ENCODE results near the gene CNTN4.
"Not testable (repeated sequence)": the region's sequence is repeated elsewhere in the genome, so short reads cannot be mapped to it uniquely, and the experiment has no call there.

Gene CNTN4

DNA sequence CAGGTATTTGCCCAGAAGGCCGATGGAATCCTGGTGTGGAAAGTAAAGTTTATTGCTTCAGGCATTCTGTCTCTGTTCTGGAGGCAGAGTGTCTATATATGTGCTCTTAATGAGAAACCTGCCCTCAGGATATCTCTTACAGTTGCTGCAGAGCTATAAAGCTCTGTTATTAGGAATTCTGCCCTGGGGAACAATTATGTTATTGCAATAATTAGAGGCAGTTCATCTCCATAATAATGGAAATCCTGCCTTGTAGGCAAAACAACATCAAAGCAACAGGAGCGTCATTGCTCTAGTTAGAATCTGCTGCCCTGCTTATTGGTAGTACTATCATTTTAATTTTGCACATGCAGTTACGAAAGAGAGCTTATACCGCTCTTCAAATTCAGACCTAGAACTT, 835.9 kb downstream of the CNTN4 start:
- peak; percentile 18 for DNase-seq

DNA sequence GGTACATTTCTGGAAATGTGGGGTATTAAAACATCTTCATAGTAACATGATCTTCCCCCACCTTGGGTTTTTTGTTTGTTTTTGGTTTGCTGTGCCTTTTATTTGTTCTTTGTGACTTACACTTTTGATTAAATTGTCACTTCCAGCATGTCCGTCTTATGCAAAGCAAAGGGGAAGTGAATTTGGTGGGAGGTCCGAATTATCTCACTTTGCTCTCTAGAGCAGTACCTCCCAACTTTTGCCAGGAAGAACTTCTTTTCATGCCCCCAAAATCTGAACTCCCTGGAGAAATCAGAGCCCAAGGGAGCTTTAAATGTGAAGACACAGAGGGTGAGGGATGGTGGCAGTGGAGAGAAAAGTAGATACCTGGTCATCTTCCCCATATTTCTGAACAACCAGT, 838.4 kb downstream of the CNTN4 start:
- DNase-seq = no peak

DNA sequence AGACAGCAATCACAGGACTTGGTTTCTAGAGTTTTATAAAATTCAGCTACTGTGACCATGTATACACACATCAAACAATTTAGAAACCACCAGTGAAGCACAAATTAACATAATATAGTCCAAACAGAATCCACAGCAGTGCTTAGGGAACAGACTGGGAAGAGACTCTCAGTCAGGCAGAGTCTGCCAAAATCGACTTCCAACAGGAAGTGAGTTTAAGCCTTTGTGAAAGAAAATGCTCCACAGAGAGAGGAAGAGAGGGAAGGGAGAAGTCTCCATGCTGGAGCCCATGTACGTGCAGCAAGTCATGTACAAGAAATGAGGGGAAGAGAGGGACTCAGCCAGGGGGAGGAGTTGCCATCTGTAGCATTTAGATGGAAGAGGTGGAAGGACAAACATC, 838.9 kb downstream of the CNTN4 start:
- no peak for DNase-seq

DNA sequence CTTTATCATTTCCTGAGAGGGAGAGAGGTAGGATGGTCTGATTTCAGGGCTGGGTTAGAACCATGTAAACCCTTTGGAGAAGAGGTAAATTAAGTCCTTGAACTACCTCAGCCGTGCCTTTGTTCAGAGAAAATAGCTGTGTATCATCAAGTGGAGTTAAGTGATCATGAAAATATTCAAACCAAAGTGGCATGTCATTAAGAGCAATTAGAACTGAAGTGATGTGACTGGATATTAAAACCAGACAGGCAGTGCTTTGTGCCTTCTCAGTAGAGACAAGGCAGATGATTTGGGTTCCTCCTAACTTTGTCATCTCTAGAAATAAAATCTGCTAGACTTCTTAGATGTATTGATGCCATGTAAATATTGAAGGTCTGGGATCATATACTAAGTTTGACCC, 840.0 kb downstream of the CNTN4 start:
- DNase-seq = peak; percentile 93

- no peak for DNase-seq
These were observed 841.4 kb downstream of the CNTN4 start for GRCh38 chr3:2940062-2940461.

DNA sequence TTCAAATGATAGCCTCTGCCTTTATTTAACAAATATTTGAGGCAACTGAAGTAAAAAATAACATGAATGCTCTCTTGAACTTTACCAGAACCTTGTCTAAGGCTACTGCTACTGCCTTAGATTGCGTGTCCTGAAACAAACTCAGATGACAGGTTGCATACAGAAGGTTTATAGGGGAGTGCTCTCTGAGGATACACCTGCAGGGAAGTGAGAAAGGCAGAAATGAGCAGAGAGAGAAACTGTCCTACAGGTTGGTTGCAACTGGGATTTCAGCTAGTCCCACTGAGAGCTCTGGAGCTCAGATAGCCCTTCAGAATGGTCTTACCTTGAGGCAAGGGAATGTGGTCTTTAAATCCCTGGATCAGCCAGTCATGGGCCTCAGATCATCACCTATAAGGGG, 846.0 kb downstream of the CNTN4 start:
- DNase-seq = no peak

- DNase-seq = no peak
These were observed 846.5 kb downstream of the CNTN4 start for GRCh38 chr3:2945121-2945520.

DNA sequence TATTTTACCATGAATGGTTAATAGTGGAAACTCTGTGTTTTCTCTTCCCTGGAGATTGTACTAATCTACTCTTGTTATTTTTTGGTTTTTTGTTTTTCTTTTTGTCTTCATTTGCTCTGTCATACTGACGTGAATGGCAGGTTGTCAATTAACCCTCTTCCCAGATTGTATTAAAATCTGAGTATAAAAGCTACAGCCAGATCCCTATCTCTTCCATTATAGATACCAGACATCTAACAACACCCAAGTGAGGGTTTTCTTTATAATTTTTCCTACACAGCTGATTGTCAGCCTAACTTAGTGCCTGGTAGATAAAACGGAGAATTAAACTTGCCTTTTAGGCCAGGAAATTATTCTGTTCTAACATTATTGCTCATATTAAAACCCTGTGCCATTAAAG, 848.9 kb downstream of the CNTN4 start:
- DNase-seq = no peak

- DNase-seq = no peak
These were observed 850.2 kb downstream of the CNTN4 start for GRCh38 chr3:2948882-2949281.

DNA sequence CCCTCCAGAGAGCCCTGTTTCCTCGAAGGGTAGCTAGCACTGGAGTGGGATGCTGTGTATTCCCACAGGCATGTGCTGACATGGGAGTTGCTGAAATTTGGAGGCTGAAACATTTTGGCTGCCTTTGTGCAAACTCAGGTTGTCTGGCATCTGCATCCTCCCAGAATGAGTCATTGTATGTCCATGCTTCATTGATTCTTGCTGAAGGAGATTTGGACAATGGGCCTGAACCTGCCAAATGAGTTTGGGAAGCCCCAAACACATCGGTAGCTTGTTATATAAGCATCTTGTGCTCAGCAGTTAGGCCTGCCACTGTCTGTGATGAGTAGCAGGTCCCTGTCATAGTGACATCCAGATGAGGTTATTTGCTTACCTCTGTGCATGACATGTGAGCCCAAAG, 851.5 kb downstream of the CNTN4 start:
- DNase-seq = no peak

- DNase-seq = no peak
These were observed 858.4 kb downstream of the CNTN4 start for GRCh38 chr3:2957115-2957514.

GRCh38 chr3:2958551-2958950, 859.9 kb downstream of the CNTN4 start:
- DNase-seq = no peak

- no peak for DNase-seq
These were observed 862.9 kb downstream of the CNTN4 start for GRCh38 chr3:2961576-2961975.

DNA sequence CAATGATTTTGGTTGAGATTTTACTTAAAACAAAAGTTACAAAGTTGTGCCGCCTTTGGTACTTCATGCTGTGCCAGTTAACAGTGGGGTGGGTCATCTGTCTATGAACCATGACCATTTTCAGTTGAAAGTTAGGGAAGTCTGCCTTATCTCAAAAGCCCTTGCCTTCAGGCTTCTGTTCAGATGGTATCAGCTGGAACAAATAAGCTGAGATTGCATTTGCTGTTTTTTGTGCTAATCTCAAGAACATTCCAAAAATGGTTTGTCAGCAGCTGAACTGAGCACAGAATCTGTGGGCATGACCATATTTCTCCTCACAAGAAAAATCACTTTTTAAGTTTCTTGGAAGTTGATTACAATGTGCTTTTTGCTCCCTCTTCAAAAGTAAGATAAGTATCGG, 869.2 kb downstream of the CNTN4 start:
- DNase-seq = no peak

GRCh38 chr3:2968475-2968874, 869.8 kb downstream of the CNTN4 start:
- no peak for DNase-seq

GRCh38 chr3:2976212-2976611, 877.5 kb downstream of the CNTN4 start:
- no peak for DNase-seq

GRCh38 chr3:2976796-2977195, 878.1 kb downstream of the CNTN4 start:
- DNase-seq = peak; percentile 30

GRCh38 chr3:2978977-2979732, 880.5 kb downstream of the CNTN4 start:
- DNase-seq = no peak

GRCh38 chr3:2984005-2984830, 885.6 kb downstream of the CNTN4 start:
- no peak for DNase-seq

DNA sequence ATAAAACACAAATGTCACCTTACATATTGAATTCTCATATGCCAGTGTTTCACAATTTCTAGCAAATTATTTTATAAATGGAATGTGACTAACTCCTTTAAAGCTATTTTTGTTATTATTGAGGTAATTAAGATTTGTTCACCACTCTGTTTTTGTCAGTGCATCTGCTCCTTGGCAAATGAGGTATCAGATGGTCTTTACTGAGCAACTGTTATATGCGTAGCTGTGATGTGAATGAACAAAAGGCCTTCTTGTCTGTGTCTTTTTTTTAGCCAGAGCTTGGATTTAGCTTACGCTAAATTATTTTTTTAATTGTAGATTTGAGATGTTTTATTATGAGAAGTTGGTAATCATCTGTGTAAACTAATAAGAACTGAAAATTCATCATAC, 886.2 kb downstream of the CNTN4 start:
- no peak for DNase-seq

- no peak for DNase-seq
These were observed 886.8 kb downstream of the CNTN4 start for GRCh38 chr3:2985479-2985878.

- DNase-seq = no peak
These were observed 893.9 kb downstream of the CNTN4 start for GRCh38 chr3:2992534-2992933.

GRCh38 chr3:2993130-2993529, 894.5 kb downstream of the CNTN4 start:
- not testable (repeated sequence) for DNase-seq

DNA sequence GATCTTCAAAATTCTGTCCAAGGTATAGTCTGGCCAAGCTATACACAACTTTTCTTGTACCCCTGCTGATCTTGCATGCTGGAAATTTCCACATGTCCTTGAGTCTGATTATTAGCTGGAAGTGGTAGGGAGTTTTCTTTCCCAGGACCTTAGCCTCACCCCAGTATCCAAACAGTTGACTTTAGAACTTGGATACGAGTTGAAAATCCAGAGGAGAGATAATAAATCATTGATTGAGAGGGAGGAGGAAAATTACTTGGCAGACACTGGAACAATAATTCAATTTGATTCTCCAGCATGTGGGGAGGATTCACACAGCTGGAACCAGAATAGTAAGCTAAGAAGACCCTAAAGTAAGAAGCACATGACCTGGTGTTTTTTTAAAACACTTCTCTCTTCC, 895.1 kb downstream of the CNTN4 start:
- DNase-seq = no peak

- DNase-seq = no peak
These were observed 896.5 kb downstream of the CNTN4 start for GRCh38 chr3:2995195-2995594.
